ENCODE measurements around the gene MPZL1.

Gene MPZL1

GRCh38 chr1:167683226-167683625 is 38.6 kb upstream of the MPZL1 start:
- DNase-seq: no peak
- Histone ChIP-seq H3K36me3 (no peaks in the 10 kb centered on the region), H3K27me3 (no peaks in the 10 kb centered on the region), H3K4me1 (peaks cover 7% of the 10 kb centered on the region), H3K4me3 (ENCODE audit: low read depth, low read length) (no peak overlapping the region), H3K9me3 (no peaks in the 10 kb centered on the region)
- TF ChIP-seq CTCF (IDR thresholded peaks at IDR 0.05; ENCODE audit: low read depth, low read length): no peak

- no peaks in the 10 kb centered on the region for H3K36me3 ChIP-seq
- no peak for TF ChIP-seq CTCF (IDR thresholded peaks at IDR 0.05; ENCODE audit: low read depth, low read length)
- no peak for DNase-seq
- H3K4me1 ChIP-seq: peaks cover 3% of the 10 kb centered on the region; the same call in 1 of the 2 replicates
- H3K9me3 ChIP-seq: no peaks in the 10 kb centered on the region
- H3K27me3 ChIP-seq: no peaks in the 10 kb centered on the region
- H3K4me3 ChIP-seq (ENCODE audit: low read depth, low read length): no peak overlapping the region
Observed at GRCh38 chr1:167683641-167684502, 37.9 kb upstream of the MPZL1 start.

- Histone ChIP-seq H3K36me3 (no peaks in the 10 kb centered on the region), H3K4me3 (ENCODE audit: low read depth, low read length) (no peak overlapping the region), H3K27me3 (no peaks in the 10 kb centered on the region), H3K4me1 (peaks cover 3% of the 10 kb centered on the region; the same call in 1 of the 2 replicates), H3K9me3 (no peaks in the 10 kb centered on the region)
- DNase-seq: no peak
- TF ChIP-seq CTCF (IDR thresholded peaks at IDR 0.05; ENCODE audit: low read depth, low read length): no peak
Observed at GRCh38 chr1:167685844-167686243, 35.9 kb upstream of the MPZL1 start.

- H3K36me3 ChIP-seq: no peaks in the 10 kb centered on the region
- no peak overlapping the region for H3K4me3 ChIP-seq (ENCODE audit: low read depth, low read length)
- peak; percentile 76 for DNase-seq
- H3K9me3 ChIP-seq: no peaks in the 10 kb centered on the region
- peaks cover 3% of the 10 kb centered on the region; the same call in 1 of the 2 replicates for H3K4me1 ChIP-seq
- no peaks in the 10 kb centered on the region for H3K27me3 ChIP-seq
- peak; percentile 96 for TF ChIP-seq CTCF (IDR thresholded peaks at IDR 0.05; ENCODE audit: low read depth, low read length)
Observed at GRCh38 chr1:167687919-167688519, 33.8 kb upstream of the MPZL1 start.

- Histone ChIP-seq H3K27me3 (no peaks in the 10 kb centered on the region), H3K4me3 (ENCODE audit: low read depth, low read length) (no peak overlapping the region), H3K9me3 (no peaks in the 10 kb centered on the region), H3K4me1 (peaks cover 3% of the 10 kb centered on the region; the same call in 1 of the 2 replicates), H3K36me3 (no peaks in the 10 kb centered on the region)
- no peak for DNase-seq
- no peak for TF ChIP-seq CTCF (IDR thresholded peaks at IDR 0.05; ENCODE audit: low read depth, low read length)
Observed at GRCh38 chr1:167689567-167689920, 32.2 kb upstream of the MPZL1 start.

GRCh38 chr1:167690053-167690452 is 31.7 kb upstream of the MPZL1 start:
- DNase-seq: no peak
- H3K4me1 ChIP-seq: peaks cover 3% of the 10 kb centered on the region; the same call in 1 of the 2 replicates
- no peaks in the 10 kb centered on the region for H3K9me3 ChIP-seq
- TF ChIP-seq CTCF (IDR thresholded peaks at IDR 0.05; ENCODE audit: low read depth, low read length): no peak
- no peak overlapping the region for H3K4me3 ChIP-seq (ENCODE audit: low read depth, low read length)
- H3K27me3 ChIP-seq: no peaks in the 10 kb centered on the region
- H3K36me3 ChIP-seq: no peaks in the 10 kb centered on the region
